ENCODE data around the gene ANO6.

DNA sequence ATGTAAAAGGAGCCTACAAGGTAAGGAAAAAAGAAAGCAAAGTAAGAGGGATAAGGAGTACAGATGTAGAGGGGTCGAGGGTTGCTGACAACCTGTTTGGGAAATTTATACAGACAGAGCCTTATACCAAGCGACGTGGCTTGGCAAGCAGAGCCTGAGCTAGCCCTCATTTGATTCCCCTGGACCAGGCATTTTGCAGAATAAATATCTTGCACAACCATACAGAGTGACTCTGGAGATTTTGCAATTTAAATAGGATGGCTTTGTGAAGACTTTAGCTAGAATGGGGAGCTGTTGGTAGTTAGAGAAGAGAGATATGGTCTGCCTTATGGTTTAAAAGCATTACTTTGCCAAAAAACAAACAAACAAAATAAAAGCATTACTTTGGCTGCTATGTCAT lies 11.1 kb upstream of the ANO6 start:
- TF ChIP-seq, protein P1, sequence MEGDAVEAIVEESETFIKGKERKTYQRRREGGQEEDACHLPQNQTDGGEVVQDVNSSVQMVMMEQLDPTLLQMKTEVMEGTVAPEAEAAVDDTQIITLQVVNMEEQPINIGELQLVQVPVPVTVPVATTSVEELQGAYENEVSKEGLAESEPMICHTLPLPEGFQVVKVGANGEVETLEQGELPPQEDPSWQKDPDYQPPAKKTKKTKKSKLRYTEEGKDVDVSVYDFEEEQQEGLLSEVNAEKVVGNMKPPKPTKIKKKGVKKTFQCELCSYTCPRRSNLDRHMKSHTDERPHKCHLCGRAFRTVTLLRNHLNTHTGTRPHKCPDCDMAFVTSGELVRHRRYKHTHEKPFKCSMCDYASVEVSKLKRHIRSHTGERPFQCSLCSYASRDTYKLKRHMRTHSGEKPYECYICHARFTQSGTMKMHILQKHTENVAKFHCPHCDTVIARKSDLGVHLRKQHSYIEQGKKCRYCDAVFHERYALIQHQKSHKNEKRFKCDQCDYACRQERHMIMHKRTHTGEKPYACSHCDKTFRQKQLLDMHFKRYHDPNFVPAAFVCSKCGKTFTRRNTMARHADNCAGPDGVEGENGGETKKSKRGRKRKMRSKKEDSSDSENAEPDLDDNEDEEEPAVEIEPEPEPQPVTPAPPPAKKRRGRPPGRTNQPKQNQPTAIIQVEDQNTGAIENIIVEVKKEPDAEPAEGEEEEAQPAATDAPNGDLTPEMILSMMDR (conservative IDR thresholded peaks at IDR 0.05): no peak
- TF ChIP-seq ZFX (IDR thresholded peaks at IDR 0.05): no peak
